HPDE6-E6E7 (cell line): ENCODE data around the gene LYRM1.
"Not testable (repeated sequence)": the region's sequence is repeated elsewhere in the genome, so short reads cannot be mapped to it uniquely, and the experiment has no call there.

Experiments
- DNase-seq: peaks from one replicate; pipeline ENCODE4 v3.0.0; 2011; ENCODE audit warnings: missing footprints; ENCODE audit errors: extremely low spot score

LYRM1 gene

GRCh38 chr16:20931066-20931600, 30.6 kb downstream of the LYRM1 start:
- no peak for DNase-seq

- DNase-seq = no peak
These were observed 33.0 kb downstream of the LYRM1 start for GRCh38 chr16:20933589-20933988.

GRCh38 chr16:20937736-20938135, 37.2 kb downstream of the LYRM1 start:
- no peak for DNase-seq

- no peak for DNase-seq
These were observed 37.9 kb downstream of the LYRM1 start for GRCh38 chr16:20938426-20938825.

- no peak for DNase-seq
These were observed 39.0 kb downstream of the LYRM1 start for GRCh38 chr16:20939611-20940010.

GRCh38 chr16:20940871-20941635, 40.5 kb downstream of the LYRM1 start:
- DNase-seq = no peak

GRCh38 chr16:20941636-20941926, 41.0 kb downstream of the LYRM1 start:
- DNase-seq = no peak

GRCh38 chr16:20942256-20942655, 41.7 kb downstream of the LYRM1 start:
- DNase-seq = no peak

- no peak for DNase-seq
These were observed 44.4 kb downstream of the LYRM1 start for GRCh38 chr16:20944861-20945574.

- not testable (repeated sequence) for DNase-seq
These were observed 45.0 kb downstream of the LYRM1 start for GRCh38 chr16:20945575-20945875.

- no peak for DNase-seq
These were observed 45.6 kb downstream of the LYRM1 start for GRCh38 chr16:20946015-20946629.

- no peak for DNase-seq
These were observed 47.9 kb downstream of the LYRM1 start for GRCh38 chr16:20948444-20948843.

- DNase-seq = no peak
These were observed 49.1 kb downstream of the LYRM1 start for GRCh38 chr16:20949660-20950059.

GRCh38 chr16:20950294-20950693, 49.7 kb downstream of the LYRM1 start:
- DNase-seq = no peak

GRCh38 chr16:20952139-20952920, 51.8 kb downstream of the LYRM1 start:
- peak; percentile 23 for DNase-seq

- DNase-seq = no peak
These were observed 54.0 kb downstream of the LYRM1 start for GRCh38 chr16:20954574-20954973.

- DNase-seq = no peak
These were observed 55.7 kb downstream of the LYRM1 start for GRCh38 chr16:20956319-20956718.

GRCh38 chr16:20957153-20957552, 56.6 kb downstream of the LYRM1 start:
- DNase-seq = no peak

- DNase-seq = no peak
These were observed 60.3 kb downstream of the LYRM1 start for GRCh38 chr16:20960899-20961298.

GRCh38 chr16:20968765-20969164, 68.2 kb downstream of the LYRM1 start:
- no peak for DNase-seq

- peak; percentile 20 for DNase-seq
These were observed 68.8 kb downstream of the LYRM1 start for GRCh38 chr16:20969386-20969785.

- peak; percentile 16 for DNase-seq
These were observed 70.8 kb downstream of the LYRM1 start for GRCh38 chr16:20971401-20971800.
